Measurements from ENCODE around the gene PNMA5.
"Not testable (repeated sequence)": the region's sequence is repeated elsewhere in the genome, so short reads cannot be mapped to it uniquely, and the experiment has no call there.

Gene PNMA5

GRCh38 chrX:152993933-152994332, at the start of gene PNMA5:
PNMA5 (minus strand) TSS chrX:152994116; CDS start chrX:152991598, 2,518 bp downstream.
- no peak for DNase-seq

DNA sequence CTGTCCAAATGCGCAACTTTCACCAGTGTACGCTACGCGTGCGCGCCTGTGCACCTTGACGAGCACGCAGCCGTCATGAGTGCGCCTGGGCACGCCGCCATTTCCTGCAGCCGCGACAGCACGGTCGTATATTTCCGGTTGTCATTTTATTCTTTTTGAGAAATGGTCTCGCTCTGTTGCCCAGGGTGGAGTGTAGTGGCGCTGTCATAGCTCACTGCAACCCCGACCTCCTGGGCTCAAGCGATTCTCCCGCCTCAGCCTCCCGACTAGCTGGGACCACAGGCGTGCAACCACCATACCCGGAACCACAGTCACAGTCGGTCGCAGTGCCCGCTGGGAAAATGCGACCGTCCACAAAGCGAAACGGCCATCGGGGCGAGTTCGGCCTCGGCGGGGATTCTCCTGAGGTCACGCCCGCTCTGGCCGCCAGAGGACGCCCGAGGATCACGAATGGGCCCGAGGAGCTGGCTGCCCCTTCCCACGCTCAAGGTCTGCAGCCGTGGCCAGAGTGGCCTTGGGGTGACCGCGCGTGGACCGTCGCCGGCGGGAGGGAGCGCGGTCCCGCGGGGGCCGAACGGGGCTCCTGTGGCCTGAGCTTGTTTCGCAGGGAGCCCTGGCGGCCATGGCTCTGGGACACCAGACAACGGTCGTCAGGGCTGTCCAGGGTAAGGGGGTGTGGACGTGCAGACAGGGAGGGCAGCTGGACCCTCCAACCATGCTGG, 38.6 kb upstream of the PNMA5 start:
- DNase-seq = peak; percentile 9

- no peak for DNase-seq
Observed at GRCh38 chrX:153030801-153031200, 36.9 kb upstream of the PNMA5 start.

- DNase-seq = no peak
Observed at GRCh38 chrX:153029875-153030274, 36.0 kb upstream of the PNMA5 start.

- DNase-seq = no peak
Observed at GRCh38 chrX:153029162-153029561, 35.2 kb upstream of the PNMA5 start.

DNA sequence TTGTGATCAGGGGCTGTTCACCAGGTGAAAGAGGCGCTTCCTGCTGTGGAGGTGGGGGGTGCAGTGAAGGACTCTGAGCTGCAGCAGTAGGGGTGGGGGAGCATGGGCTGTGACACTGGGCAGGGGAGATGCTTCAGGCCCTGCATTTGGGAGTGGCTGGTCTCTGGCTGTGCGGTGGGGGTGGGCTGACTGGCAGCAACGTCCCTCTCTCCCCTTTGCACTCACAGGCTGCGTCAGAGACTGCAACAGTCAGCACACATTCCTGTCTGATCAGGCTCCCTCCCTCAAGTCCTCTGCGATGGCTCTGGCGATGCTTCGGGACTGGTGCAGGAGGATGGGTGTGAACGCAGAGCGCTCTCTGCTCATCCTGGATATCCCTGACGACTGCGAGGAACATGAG, 34.6 kb upstream of the PNMA5 start:
- DNase-seq = not testable (repeated sequence)

GRCh38 chrX:153026501-153026900, 32.6 kb upstream of the PNMA5 start:
- DNase-seq = not testable (repeated sequence)

DNA sequence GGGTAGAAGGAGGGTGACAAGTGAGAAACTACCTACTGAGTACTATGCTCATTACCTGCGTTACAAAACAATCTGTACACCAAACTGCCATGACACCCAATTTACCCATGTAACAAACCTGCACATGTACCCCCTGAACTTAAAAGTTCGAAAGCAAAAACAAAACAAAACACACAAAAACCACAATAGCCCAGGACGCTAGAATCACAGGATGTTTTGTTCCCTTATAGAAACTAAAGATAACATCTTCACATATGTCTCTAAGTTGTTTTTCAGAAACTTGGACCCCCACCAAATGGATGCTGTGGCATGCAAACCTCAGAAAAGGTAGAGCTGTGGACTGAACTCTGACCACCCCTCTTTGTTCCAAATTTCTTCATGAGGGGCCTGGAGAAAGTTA, 25.2 kb upstream of the PNMA5 start:
- DNase-seq = no peak

DNA sequence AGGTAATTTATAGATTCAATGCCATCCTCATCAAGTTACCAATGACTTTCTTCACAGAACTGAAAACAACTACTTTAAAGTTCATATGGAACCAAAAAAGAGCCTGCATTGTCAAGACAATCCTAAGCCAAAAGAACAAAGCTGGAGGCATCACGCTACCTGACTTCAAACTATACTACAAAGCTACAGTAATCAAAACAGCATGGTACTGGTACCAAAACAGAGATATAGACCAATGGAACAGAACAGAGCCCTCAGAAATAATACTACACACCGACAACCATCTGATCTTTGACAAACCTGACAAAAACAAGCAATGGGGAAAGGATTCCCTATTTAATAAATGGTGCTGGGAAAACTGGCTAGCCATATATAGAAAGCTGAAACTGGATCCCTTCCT, 23.3 kb upstream of the PNMA5 start:
- not testable (repeated sequence) for DNase-seq

- no peak for DNase-seq
Observed at GRCh38 chrX:153004780-153005179, 10.9 kb upstream of the PNMA5 start.

DNA sequence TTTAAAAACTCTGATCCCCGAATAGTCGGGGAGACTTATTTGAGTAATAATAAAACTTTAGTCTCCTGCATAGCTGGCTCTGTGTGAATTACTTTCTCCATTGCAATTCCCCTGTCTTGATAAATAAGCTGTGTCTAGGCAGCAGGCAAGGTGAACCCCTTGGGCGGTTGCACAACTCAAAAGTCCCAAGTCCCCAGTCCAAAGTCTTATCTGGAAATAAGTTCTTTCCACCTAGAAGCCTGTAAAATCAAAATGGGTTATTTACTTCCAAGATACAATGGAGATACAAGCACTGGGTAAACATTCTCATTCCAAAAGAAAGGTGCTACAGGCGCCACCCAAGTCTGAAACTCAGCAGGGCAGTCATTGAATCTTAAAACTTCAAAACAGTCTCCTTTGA, 10.1 kb upstream of the PNMA5 start:
- DNase-seq = no peak

DNA sequence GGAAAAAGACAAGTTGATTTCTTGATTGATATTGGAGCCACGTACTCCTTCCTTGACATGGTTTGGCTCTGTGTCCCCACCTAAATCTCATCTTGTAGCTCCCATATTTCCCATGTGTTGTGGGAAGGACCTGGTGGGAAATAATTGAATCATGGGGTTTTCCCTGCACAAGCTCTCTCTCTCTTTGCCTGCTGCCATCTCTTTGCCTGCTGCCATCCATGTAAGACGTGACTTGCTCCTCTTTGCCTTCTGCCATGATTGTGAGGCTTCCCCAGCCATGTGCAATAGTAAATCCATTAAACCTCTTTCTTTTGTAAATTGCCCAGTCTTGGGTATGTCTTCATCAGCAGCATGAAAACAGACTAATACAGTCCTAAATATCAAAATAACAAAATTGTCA, 8.3 kb upstream of the PNMA5 start:
- not testable (repeated sequence) for DNase-seq

DNA sequence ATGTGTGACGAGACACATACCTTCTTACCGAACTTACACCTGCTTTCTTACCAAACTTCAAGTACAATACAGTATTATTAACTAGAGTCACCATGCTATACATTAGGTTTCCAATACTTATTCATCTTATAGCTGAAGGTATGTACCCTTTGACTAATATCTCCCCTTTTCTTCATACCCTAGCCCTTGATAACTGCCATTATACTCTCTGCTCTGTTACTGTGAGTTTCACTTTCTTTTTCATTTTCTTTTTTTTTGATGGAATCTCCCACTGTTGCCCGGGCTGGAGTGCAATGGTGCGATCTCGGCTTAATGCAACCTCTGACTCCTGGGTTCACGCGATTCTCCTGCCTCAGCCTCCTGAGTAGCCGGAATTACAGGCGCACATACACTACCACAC, 3.4 kb upstream of the PNMA5 start:
- no peak for DNase-seq

GRCh38 chrX:152992115-152992514, 1.8 kb downstream of the PNMA5 start:
- DNase-seq = no peak

- no peak for DNase-seq
Observed at GRCh38 chrX:152991123-152991522, 2.8 kb downstream of the PNMA5 start.

DNA sequence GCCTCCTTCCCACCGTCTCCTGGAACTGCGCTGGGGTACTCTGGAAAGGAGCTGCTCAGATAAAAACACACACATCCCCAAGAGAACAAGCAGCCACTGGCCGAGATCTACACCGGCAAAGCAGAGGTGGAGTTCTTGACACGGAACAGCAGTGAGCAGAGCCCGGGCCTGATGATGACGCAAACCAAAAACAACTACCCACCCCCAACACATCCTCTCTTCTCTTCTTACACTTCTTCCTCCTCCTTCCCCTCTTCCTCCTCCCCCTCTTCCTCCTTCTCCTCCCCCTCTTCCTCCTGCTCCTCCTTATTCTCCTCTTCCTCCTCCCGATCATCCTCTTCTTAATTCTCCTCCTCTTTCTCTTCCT, 4.6 kb downstream of the PNMA5 start:
- no peak for DNase-seq

DNA sequence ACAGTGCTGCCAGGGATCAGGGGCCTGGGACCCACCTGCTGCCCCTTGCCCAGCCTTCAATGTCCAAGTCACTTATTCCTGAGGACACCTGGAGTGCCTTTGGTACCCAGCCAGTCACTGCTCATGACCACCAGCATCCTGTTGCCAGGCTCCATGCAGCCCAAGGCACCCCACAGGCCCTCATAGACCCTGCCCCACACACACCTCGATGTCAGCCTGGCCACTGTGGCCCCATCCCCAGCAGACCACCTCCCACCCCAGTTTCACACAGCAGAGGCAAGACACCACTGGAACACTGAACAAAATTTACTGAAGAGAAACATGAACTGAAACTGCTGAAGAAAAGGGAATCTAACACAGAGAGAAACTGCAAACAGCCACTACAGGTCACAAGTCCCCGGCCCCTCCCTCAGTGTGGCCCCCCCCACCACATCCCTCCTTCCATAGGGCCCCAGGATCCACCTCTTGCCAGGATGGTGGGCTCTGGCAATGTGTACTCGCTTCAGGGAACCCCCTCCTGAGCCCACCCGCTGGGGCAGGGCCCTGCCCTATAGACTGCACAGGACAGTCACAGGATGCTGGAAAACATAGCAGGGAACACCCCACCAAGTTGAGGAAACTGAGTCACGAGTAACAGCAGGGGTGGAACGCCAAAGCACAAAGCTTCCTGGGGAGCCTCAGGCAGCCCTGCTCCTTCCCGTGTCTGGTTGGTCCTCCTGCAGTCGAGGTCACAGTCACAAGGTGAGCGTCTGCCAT, 5.2 kb downstream of the PNMA5 start:
- DNase-seq = no peak

- no peak for DNase-seq
Observed at GRCh38 chrX:152987801-152988200, 6.1 kb downstream of the PNMA5 start.

GRCh38 chrX:152987156-152987555, 6.8 kb downstream of the PNMA5 start:
- DNase-seq = not testable (repeated sequence)

GRCh38 chrX:152985383-152985782, 8.5 kb downstream of the PNMA5 start:
- not testable (repeated sequence) for DNase-seq

- DNase-seq = no peak
Observed at GRCh38 chrX:152968193-152968592, 25.7 kb downstream of the PNMA5 start.

- no peak for DNase-seq
Observed at GRCh38 chrX:152960115-152960514, 33.8 kb downstream of the PNMA5 start.

DNA sequence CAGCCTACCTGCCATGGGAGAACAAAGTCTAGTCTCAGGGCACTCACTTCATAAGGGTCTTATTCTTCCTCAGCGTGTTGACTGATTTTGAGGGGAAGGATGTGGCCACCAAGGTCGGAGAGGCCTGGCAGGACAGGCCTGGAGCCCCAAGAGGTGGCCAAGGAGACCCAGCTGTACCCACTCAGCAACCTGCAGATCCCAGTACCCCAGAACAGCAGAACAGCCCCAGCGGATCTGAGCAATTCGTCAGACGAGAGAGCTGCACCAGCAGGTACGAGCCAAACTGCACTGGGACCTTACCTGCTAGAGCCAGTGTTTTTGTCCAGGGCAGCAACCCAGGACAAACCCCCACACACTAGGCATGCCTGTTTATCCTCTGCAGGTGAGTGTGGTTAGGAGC, 34.3 kb downstream of the PNMA5 start:
- DNase-seq = no peak
